Adipocyte (in vitro differentiated cells): ENCODE results near the gene GMIP.
"Not testable (repeated sequence)": the region's sequence is repeated elsewhere in the genome, so short reads cannot be mapped to it uniquely, and the experiment has no call there.

ENCODE experiments used
- DNase-seq: peaks from one replicate; pipeline ENCODE4 v3.0.0-alpha.2; 2015; ENCODE audit warnings: low read depth
- H3K27me3 ChIP-seq: replicated peaks from 2 replicates; pipeline ENCODE4 v1.7.0; 2013; ENCODE audit warnings: mild to moderate bottlenecking, low read length, moderate library complexity; ENCODE audit not compliant: control insufficient read depth, insufficient read depth
- H3K36me3 ChIP-seq: 2 replicates; pipeline ENCODE4 v1.7.0; 2013; ENCODE audit warnings: low read length, mild to moderate bottlenecking, moderate library complexity; ENCODE audit not compliant: control insufficient read depth, insufficient read depth, severe bottlenecking
- H3K4me1 ChIP-seq: 2 replicates; pipeline ENCODE4 v1.7.0; 2013; ENCODE audit warnings: mild to moderate bottlenecking, low read length, moderate library complexity; ENCODE audit not compliant: control insufficient read depth, insufficient read depth
- H3K4me3 ChIP-seq: 2 replicates; pipeline ENCODE4 v1.7.0; 2013; ENCODE audit warnings: mild to moderate bottlenecking, low read length, moderate library complexity
- H3K9ac ChIP-seq: 2 replicates; pipeline ENCODE4 v1.7.0; 2013; ENCODE audit warnings: mild to moderate bottlenecking, low read length, moderate library complexity
- H3K9me3 ChIP-seq: 2 replicates; pipeline ENCODE4 v1.7.0; 2013; ENCODE audit warnings: mild to moderate bottlenecking, low read length, moderate library complexity; ENCODE audit not compliant: control insufficient read depth

Gene GMIP

GRCh38 chr19:19643158-19644053, at the start of gene GMIP:
TSS of gene GMIP (minus strand) at chr19:19643657. CDS start at chr19:19643529, 128 bp downstream.
- Histone ChIP-seq H3K9me3 (no peaks in the 10 kb centered on the region), H3K4me3 (peak within 1 kb of the TSS; percentile 92), H3K36me3 (peaks cover 43% of the 10 kb centered on the region), H3K4me1 (peaks cover 5% of the 10 kb centered on the region), H3K9ac (peak within 1 kb of the TSS; percentile 89), H3K27me3 (no peaks in the 10 kb centered on the region)
- peak; percentile 81 for DNase-seq

- Histone ChIP-seq H3K36me3 (no peaks in the 10 kb centered on the region), H3K9ac (no peak overlapping the region), H3K27me3 (no peaks in the 10 kb centered on the region), H3K4me3 (no peak overlapping the region), H3K9me3 (peaks cover 14% of the 10 kb centered on the region), H3K4me1 (no peaks in the 10 kb centered on the region)
- DNase-seq: no peak
These were observed 48.2 kb upstream of the GMIP start for GRCh38 chr19:19691683-19692082.

- not testable (repeated sequence) for H3K9ac ChIP-seq, H3K4me3 ChIP-seq, H3K27me3 ChIP-seq, H3K36me3 ChIP-seq, DNase-seq, H3K4me1 ChIP-seq
- peaks cover 22% of the 10 kb centered on the region for H3K9me3 ChIP-seq
These were observed 45.6 kb upstream of the GMIP start for GRCh38 chr19:19689023-19689422.

GRCh38 chr19:19687090-19687489, 43.6 kb upstream of the GMIP start:
- no peak overlapping the region for H3K9ac ChIP-seq
- H3K4me1 ChIP-seq: no peaks in the 10 kb centered on the region
- H3K4me3 ChIP-seq: no peak overlapping the region
- no peaks in the 10 kb centered on the region for H3K27me3 ChIP-seq
- H3K36me3 ChIP-seq: no peaks in the 10 kb centered on the region
- no peak for DNase-seq
- H3K9me3 ChIP-seq: peaks cover 35% of the 10 kb centered on the region

GRCh38 chr19:19686580-19686979, 43.1 kb upstream of the GMIP start:
- H3K4me3 ChIP-seq: no peak overlapping the region
- no peaks in the 10 kb centered on the region for H3K4me1 ChIP-seq
- no peak for DNase-seq

GRCh38 chr19:19686119-19686518, 42.7 kb upstream of the GMIP start:
- peaks cover 42% of the 10 kb centered on the region for H3K9me3 ChIP-seq
- not testable (repeated sequence) for H3K27me3 ChIP-seq, DNase-seq, H3K9ac ChIP-seq, H3K4me1 ChIP-seq, H3K4me3 ChIP-seq, H3K36me3 ChIP-seq

More at GRCh38 chr19:19686580-19686979, 43.1 kb upstream of the GMIP start:
- no peak overlapping the region for H3K9ac ChIP-seq
- peaks cover 1% of the 10 kb centered on the region for H3K36me3 ChIP-seq
- peaks cover 38% of the 10 kb centered on the region for H3K9me3 ChIP-seq
- no peaks in the 10 kb centered on the region for H3K27me3 ChIP-seq

- Histone ChIP-seq H3K27me3 (no peaks in the 10 kb centered on the region), H3K36me3 (peaks cover 57% of the 10 kb centered on the region), H3K4me3 (peak overlapping the region; percentile 65), H3K4me1 (no peaks in the 10 kb centered on the region), H3K9ac (no peak overlapping the region), H3K9me3 (peaks cover 79% of the 10 kb centered on the region)
- no peak for DNase-seq
These were observed 36.0 kb upstream of the GMIP start for GRCh38 chr19:19679176-19680073.

- no peak for DNase-seq
- peaks cover 62% of the 10 kb centered on the region for H3K36me3 ChIP-seq
- H3K4me1 ChIP-seq: no peaks in the 10 kb centered on the region
- H3K9me3 ChIP-seq: peaks cover 69% of the 10 kb centered on the region
- H3K9ac ChIP-seq: no peak overlapping the region
- peak overlapping the region; percentile 44 for H3K4me3 ChIP-seq
- H3K27me3 ChIP-seq: no peaks in the 10 kb centered on the region
These were observed 34.1 kb upstream of the GMIP start for GRCh38 chr19:19677579-19677978.

GRCh38 chr19:19674315-19674714, 30.9 kb upstream of the GMIP start:
- Histone ChIP-seq H3K36me3 (peaks cover 39% of the 10 kb centered on the region), H3K9me3 (peaks cover 39% of the 10 kb centered on the region), H3K4me1 (peaks cover 9% of the 10 kb centered on the region), H3K27me3 (no peaks in the 10 kb centered on the region), H3K9ac (no peak overlapping the region), H3K4me3 (no peak overlapping the region)
- DNase-seq: no peak

GRCh38 chr19:19672816-19673215, 29.4 kb upstream of the GMIP start:
- peaks cover 14% of the 10 kb centered on the region for H3K4me1 ChIP-seq
- peaks cover 24% of the 10 kb centered on the region for H3K36me3 ChIP-seq
- no peak overlapping the region for H3K4me3 ChIP-seq
- no peak overlapping the region for H3K9ac ChIP-seq
- H3K27me3 ChIP-seq: no peaks in the 10 kb centered on the region
- no peak for DNase-seq
- peaks cover 24% of the 10 kb centered on the region for H3K9me3 ChIP-seq

- Histone ChIP-seq H3K9me3 (peaks cover 4% of the 10 kb centered on the region), H3K4me1 (peaks cover 14% of the 10 kb centered on the region)
These were observed 26.7 kb upstream of the GMIP start for GRCh38 chr19:19670070-19670551.

More at GRCh38 chr19:19670070-19670551, 26.7 kb upstream of the GMIP start:
- Histone ChIP-seq H3K27me3 (no peaks in the 10 kb centered on the region), H3K9ac (peak overlapping the region; percentile 94), H3K36me3 (peaks cover 6% of the 10 kb centered on the region), H3K4me3 (peak overlapping the region; percentile 92)
- DNase-seq: no peak
